Stimulated activated naive B cell treated with anti-CD40 and anti-IgM and Interleukin-4, amounts not matched to agents 10 μg/mL and 1 μg/mL and 100 μg/mL, for 72 hours (primary cell): ENCODE results near the gene CD274.
A peak's percentile ranks its signal among the peaks of the same experiment; 100 is the strongest.

Source experiments
- ATAC-seq, 2 donors: fragments of 150-1000 bp; cut with Tn5 transposase; replicated peaks; 2 replicates each; pipeline ENCODE4 v1.10.0; 2021; ENCODE audit warnings: moderate library complexity in 1 of 2
- DNase-seq: peaks from one replicate; pipeline ENCODE4 v3.0.0; 2021
- H3K27ac Mint-ChIP-seq: one replicate; pipeline ENCODE4 v1.8.0; 2022; ENCODE audit warnings: mild to moderate bottlenecking, mixed read lengths
- H3K27me3 Mint-ChIP-seq, 2 donors: one replicate each; pipeline ENCODE4 v1.8.0; 2022; ENCODE audit warnings: mixed read lengths in 2 of 2
- H3K36me3 Mint-ChIP-seq, 2 donors: one replicate each; pipeline ENCODE4 v1.8.0; 2022; ENCODE audit warnings: mixed read lengths in 2 of 2, mild to moderate bottlenecking in 1 of 2
- H3K4me1 Mint-ChIP-seq, 2 donors: one replicate each; pipeline ENCODE4 v1.8.0; 2022; ENCODE audit warnings: mixed read lengths in 2 of 2, mild to moderate bottlenecking in 1 of 2
- H3K4me3 Mint-ChIP-seq, 2 donors: one replicate each; pipeline ENCODE4 v1.8.0; 2022; ENCODE audit warnings: mild to moderate bottlenecking in 2 of 2, mixed read lengths in 2 of 2, moderate library complexity in 1 of 2
- H3K9me3 Mint-ChIP-seq, 2 donors: one replicate each; pipeline ENCODE4 v1.8.0; 2022; ENCODE audit warnings: mixed read lengths in 2 of 2, mild to moderate bottlenecking in 1 of 2

The CD274 gene

GRCh38 chr9:5450359-5451091 lies at the start of gene CD274:
Gene CD274, plus strand, starts transcription at chr9:5450542. Its CDS starts 5,572 bp downstream, at chr9:5456114.
- DNase-seq, result peak; percentile 86
- peaks cover 0 to 2% of the 10 kb centered on the region in 2 donors for H3K9me3 Mint-ChIP-seq
- H3K27me3 Mint-ChIP-seq, result no peaks in the 10 kb centered on the region
- H3K36me3 Mint-ChIP-seq, result peaks cover 8 to 24% of the 10 kb centered on the region in 2 donors
- peak within 1 kb of the TSS; percentile 93 to 97 for H3K4me3 Mint-ChIP-seq
- peaks cover 28 to 72% of the 10 kb centered on the region in 2 donors for H3K4me1 Mint-ChIP-seq
- peak within 1 kb of the TSS; percentile 90 for H3K27ac Mint-ChIP-seq
- peak; percentile 89 to 93 for ATAC-seq

DNA sequence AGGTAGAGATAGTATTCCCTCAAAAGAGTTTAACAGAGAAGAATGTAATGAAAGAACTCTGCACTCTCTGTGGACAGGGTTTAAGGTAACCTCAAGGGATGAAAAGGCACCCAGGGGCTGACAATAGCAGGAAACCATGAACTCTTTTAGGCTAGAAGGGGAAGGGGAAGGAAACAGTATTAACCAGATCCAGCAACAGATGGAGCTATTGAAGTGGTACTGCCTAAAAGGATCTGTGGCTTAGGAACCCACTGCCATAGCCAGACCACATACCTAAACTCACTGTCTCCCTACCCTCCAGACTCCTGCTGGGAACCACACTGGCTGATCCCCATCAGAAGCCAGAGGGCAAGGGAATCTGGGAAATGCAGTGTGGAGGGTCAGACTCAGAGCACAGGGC lies 48.1 kb upstream of the CD274 start:
- Mint-ChIP-seq H3K27me3 (no peaks in the 10 kb centered on the region), H3K27ac (peak overlapping the region; percentile 62), H3K36me3 (peaks cover 17 to 38% of the 10 kb centered on the region in 2 donors), H3K4me1 (peaks cover 12 to 18% of the 10 kb centered on the region in 2 donors), H3K9me3 (peaks cover 6 to 8% of the 10 kb centered on the region in 2 donors), H3K4me3 (no peak overlapping the region)
- no peak for ATAC-seq
- no peak for DNase-seq

GRCh38 chr9:5408596-5408995 lies 41.7 kb upstream of the CD274 start:
- Mint-ChIP-seq H3K4me3 (no peak overlapping the region), H3K9me3 (peaks cover 21 to 23% of the 10 kb centered on the region in 2 donors), H3K36me3 (peaks cover 37 to 74% of the 10 kb centered on the region in 2 donors), H3K4me1 (peaks cover 4 to 7% of the 10 kb centered on the region in 2 donors), H3K27ac (no peak overlapping the region), H3K27me3 (no peaks in the 10 kb centered on the region)
- DNase-seq, result no peak
- no peak for ATAC-seq

GRCh38 chr9:5416953-5417352 lies 33.4 kb upstream of the CD274 start:
- Mint-ChIP-seq H3K36me3 (peaks cover 39 to 63% of the 10 kb centered on the region in 2 donors), H3K27me3 (no peaks in the 10 kb centered on the region), H3K4me3 (no peak overlapping the region), H3K9me3 (peaks cover 3 to 4% of the 10 kb centered on the region in 2 donors), H3K27ac (no peak overlapping the region), H3K4me1 (peaks cover 20 to 30% of the 10 kb centered on the region in 2 donors)
- ATAC-seq (peak; percentile 34 to 54), DNase-seq (no peak)

DNA sequence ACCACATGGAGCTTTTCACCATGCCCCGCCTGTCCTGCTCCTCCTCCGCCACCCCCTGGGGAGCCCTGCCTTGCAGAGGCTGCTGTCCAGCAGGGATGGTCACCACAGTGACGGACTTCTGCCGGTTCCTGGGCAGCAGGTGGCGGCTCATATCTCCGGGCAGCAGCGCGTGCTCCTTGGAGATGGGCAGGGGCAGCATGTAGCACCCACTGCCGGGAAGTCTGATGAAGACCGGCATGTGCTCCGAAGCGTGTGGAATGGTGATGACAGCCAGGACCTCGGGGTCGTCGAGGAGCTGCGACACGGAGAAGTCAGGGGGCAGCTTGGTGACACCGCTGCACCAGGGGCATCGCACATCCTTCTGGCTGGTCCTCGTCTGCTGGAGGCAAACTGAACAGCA lies 31.9 kb upstream of the CD274 start:
- no peak overlapping the region for H3K27ac Mint-ChIP-seq
- H3K4me3 Mint-ChIP-seq, result no peak overlapping the region
- H3K4me1 Mint-ChIP-seq, result peaks cover 20 to 30% of the 10 kb centered on the region in 2 donors
- H3K9me3 Mint-ChIP-seq, result peaks cover 0 to 4% of the 10 kb centered on the region in 2 donors
- peaks cover 34 to 52% of the 10 kb centered on the region in 2 donors for H3K36me3 Mint-ChIP-seq
- DNase-seq (no peak), ATAC-seq (no peak)
- H3K27me3 Mint-ChIP-seq, result no peaks in the 10 kb centered on the region

DNA sequence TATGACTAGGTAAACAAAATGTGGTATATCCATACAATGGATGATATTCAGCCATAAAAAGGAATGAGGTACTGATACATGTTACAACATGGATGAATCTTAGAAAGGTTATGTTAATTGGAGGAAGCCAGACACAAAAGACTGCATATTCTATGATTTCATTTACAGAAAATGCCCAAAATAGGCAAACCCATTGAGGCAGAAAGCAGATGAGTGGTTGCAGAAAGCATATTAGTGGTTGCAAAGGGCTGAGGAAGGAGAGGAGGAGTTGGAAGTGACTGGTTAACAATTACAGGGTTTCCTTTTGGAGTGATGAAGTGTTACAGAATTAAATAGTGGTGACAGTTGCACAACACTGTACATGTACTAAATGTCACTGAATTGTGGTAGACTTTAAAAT lies 30.4 kb upstream of the CD274 start:
- Mint-ChIP-seq H3K9me3 (no peaks in the 10 kb centered on the region), H3K4me1 (peaks cover 20 to 30% of the 10 kb centered on the region in 2 donors), H3K36me3 (peaks cover 24 to 38% of the 10 kb centered on the region in 2 donors), H3K27me3 (no peaks in the 10 kb centered on the region), H3K27ac (no peak overlapping the region), H3K4me3 (no peak overlapping the region)
- DNase-seq (no peak), ATAC-seq (no peak)

GRCh38 chr9:5421163-5421562 lies 29.2 kb upstream of the CD274 start:
- H3K27ac Mint-ChIP-seq, result no peak overlapping the region
- no peaks in the 10 kb centered on the region for H3K9me3 Mint-ChIP-seq
- ATAC-seq (peak; percentile 29 to 60), DNase-seq (no peak)
- H3K27me3 Mint-ChIP-seq, result no peaks in the 10 kb centered on the region
- no peak overlapping the region for H3K4me3 Mint-ChIP-seq
- H3K36me3 Mint-ChIP-seq, result peaks cover 19 to 34% of the 10 kb centered on the region in 2 donors
- peaks cover 20 to 25% of the 10 kb centered on the region in 2 donors for H3K4me1 Mint-ChIP-seq

GRCh38 chr9:5422276-5422675 lies 28.1 kb upstream of the CD274 start:
- DNase-seq (no peak), ATAC-seq (no peak)
- Mint-ChIP-seq H3K27me3 (no peaks in the 10 kb centered on the region), H3K9me3 (no peaks in the 10 kb centered on the region), H3K4me3 (no peak overlapping the region), H3K27ac (no peak overlapping the region), H3K4me1 (peaks cover 17 to 20% of the 10 kb centered on the region in 2 donors), H3K36me3 (peaks cover 19 to 34% of the 10 kb centered on the region in 2 donors)

DNA sequence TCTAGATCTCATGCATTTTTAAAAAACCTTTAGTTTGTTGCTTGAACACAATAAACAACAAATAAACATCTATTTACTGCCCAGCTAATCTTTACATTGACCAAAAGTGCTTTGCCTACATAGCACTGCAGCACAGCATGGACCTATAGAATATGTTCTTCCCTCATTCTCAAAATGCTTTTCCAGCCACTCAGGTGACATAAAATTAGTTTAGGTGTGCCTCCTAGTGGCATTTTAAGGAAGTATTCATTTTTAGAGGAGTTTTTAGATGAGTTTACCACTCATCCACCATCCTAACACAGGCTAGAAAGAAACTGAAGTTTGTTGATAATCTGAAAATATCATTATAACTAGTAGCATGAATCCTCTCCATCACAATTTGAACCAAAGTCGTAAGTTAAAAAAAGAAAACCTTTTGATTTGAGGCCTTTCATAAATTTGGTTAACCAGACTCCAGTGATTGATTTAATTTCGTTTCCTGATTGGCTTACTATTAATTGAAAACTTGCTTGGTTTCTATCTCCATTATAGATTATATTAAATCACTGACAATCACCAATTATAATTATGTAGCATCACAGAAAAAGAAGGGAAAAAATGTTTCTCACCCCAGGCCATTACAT lies 25.2 kb upstream of the CD274 start:
- Mint-ChIP-seq H3K9me3 (no peaks in the 10 kb centered on the region), H3K36me3 (peaks cover 12 to 26% of the 10 kb centered on the region in 2 donors), H3K27ac (no peak overlapping the region), H3K4me3 (no peak overlapping the region), H3K4me1 (peaks cover 10 to 19% of the 10 kb centered on the region in 2 donors), H3K27me3 (no peaks in the 10 kb centered on the region)
- DNase-seq (no peak), ATAC-seq (peak; percentile 67 to 70)

GRCh38 chr9:5427005-5427404 lies 23.3 kb upstream of the CD274 start:
- Mint-ChIP-seq H3K4me3 (no peak overlapping the region), H3K27ac (no peak overlapping the region), H3K9me3 (no peaks in the 10 kb centered on the region), H3K36me3 (peaks cover 15 to 29% of the 10 kb centered on the region in 2 donors), H3K4me1 (peaks cover 0 to 5% of the 10 kb centered on the region in 2 donors), H3K27me3 (no peaks in the 10 kb centered on the region)
- ATAC-seq (no peak), DNase-seq (no peak)

GRCh38 chr9:5428172-5428571 lies 22.2 kb upstream of the CD274 start:
- Mint-ChIP-seq H3K4me3 (no peak overlapping the region), H3K27me3 (no peaks in the 10 kb centered on the region), H3K4me1 (peaks cover 0 to 5% of the 10 kb centered on the region in 2 donors), H3K9me3 (no peaks in the 10 kb centered on the region), H3K36me3 (peaks cover 25 to 39% of the 10 kb centered on the region in 2 donors), H3K27ac (no peak overlapping the region)
- DNase-seq (no peak), ATAC-seq (no peak)

DNA sequence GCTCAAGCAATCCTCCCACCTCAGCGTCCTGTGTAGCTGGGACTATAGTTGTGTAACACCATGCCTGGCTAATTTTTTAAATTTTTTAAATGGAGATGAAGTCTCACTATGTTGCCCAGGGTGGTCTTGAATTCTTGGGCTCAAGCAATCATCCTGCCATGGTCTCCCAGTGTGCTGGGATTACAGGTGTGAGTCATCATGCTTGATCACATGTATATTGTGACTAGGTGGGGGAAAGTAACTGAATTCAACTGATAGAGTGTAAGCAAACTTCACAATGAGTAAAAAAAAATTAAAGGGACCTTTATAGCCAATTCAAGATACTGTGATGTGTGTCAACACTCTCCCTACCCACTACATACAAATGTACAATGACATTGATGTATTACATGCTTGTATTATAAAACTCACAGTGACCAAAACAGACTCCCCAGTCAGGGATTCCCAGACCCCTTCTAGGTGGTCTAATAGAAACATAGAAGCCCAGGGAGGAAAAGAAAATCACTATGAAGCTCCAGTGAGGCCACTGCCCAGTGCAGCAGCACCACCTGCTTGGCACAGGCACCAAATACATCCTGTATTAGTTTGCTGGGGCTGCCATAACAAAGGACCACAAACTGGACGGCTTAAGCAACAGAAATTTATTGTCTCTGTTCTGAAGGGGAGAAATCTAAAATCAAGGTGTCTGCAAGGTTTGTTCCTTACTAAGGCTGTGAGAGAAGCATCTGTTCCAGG lies 21.4 kb upstream of the CD274 start:
- no peak for ATAC-seq
- H3K9me3 Mint-ChIP-seq, result no peaks in the 10 kb centered on the region
- H3K4me1 Mint-ChIP-seq, result peaks cover 0 to 5% of the 10 kb centered on the region in 2 donors
- no peak for DNase-seq
- peak overlapping the region; percentile 77 for H3K27ac Mint-ChIP-seq
- H3K27me3 Mint-ChIP-seq, result no peaks in the 10 kb centered on the region
- no peak overlapping the region for H3K4me3 Mint-ChIP-seq
- peaks cover 28 to 44% of the 10 kb centered on the region in 2 donors for H3K36me3 Mint-ChIP-seq

DNA sequence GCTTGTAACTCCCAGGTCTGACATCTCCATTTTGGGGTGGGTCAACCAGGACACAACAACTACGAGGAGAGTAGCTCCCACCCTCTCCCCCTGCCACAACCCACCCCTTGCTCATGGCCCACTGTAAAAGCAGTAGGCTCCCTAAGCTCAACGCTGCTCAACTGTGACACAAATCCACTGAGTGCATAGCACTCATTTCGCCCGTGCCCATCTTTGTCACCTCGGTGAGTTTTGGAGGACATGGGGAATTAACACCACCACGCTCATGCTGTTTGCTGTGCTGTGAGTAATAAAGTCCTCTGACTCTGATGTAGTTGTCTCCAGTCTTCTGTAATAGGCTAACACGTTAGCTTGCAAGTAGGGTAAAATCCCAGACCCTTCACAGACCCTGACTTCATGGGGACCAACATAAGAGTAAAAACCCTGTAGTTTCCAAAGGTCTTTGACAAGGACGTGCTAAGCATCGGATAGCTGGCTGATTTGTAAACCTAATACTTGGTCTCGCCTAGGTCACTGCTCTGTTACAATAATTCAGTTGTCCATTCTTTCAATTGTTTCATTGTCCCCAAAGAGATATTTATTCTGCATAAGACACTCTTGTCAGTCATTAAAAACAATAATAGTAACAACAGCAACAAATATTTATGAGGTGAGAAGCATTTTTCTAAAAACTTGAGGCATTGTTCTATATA lies 20.3 kb upstream of the CD274 start:
- ATAC-seq (no peak), DNase-seq (no peak)
- Mint-ChIP-seq H3K9me3 (no peaks in the 10 kb centered on the region), H3K27ac (no peak overlapping the region), H3K4me1 (peaks cover 0 to 5% of the 10 kb centered on the region in 2 donors), H3K27me3 (no peaks in the 10 kb centered on the region), H3K4me3 (no peak overlapping the region), H3K36me3 (peaks cover 32 to 50% of the 10 kb centered on the region in 2 donors)

- ATAC-seq (no peak), DNase-seq (no peak)
- H3K9me3 Mint-ChIP-seq, result no peaks in the 10 kb centered on the region
- H3K27me3 Mint-ChIP-seq, result no peaks in the 10 kb centered on the region
- H3K27ac Mint-ChIP-seq, result no peak overlapping the region
- peaks cover 2 to 5% of the 10 kb centered on the region in 2 donors for H3K4me1 Mint-ChIP-seq
- H3K4me3 Mint-ChIP-seq, result no peak overlapping the region
- H3K36me3 Mint-ChIP-seq, result peaks cover 36 to 59% of the 10 kb centered on the region in 2 donors
Observed at GRCh38 chr9:5430912-5431311, 19.4 kb upstream of the CD274 start.
